Motor neuron (in vitro differentiated cells): ENCODE results near the gene OSBP2. TPM values are rescaled to one million over a fixed set of nuclear protein-coding genes. Genes with fewer than 3 reads are reported as not detected.
"Not testable (repeated sequence)": the region's sequence is repeated elsewhere in the genome, so short reads cannot be mapped to it uniquely, and the experiment has no call there.

ENCODE experiments used
- ATAC-seq, 8 experiments: fragments of 200-7000 bp; cut with Tn5 transposase; replicated peaks in 6 of 8; 2 replicates each; pipeline ENCODE4 v1.8.0; 2021; ENCODE audit warnings: mild to moderate bottlenecking in 8 of 8, moderate library complexity in 8 of 8
- H3K27ac ChIP-seq, 2 donors: fragments of 250-450 bp; sonication (Bioruptor Pico); 2 replicates each; pipeline ENCODE4 v1.9.0; 2021; ENCODE audit warnings: antibody characterized with exemption in 2 of 2, mild to moderate bottlenecking in 2 of 2, moderate library complexity in 1 of 2
- H3K4me1 ChIP-seq, 2 donors: fragments of 250-450 bp; sonication (Bioruptor Pico); replicated peaks in 1 of 2; 2 replicates each; pipeline ENCODE4 v1.6.1; 2021; ENCODE audit warnings: antibody characterized with exemption in 2 of 2, mild to moderate bottlenecking in 2 of 2, moderate library complexity in 1 of 2
- H3K4me3 ChIP-seq, 5 donors: fragments of 250-450 bp; sonication (Bioruptor Pico); 2 replicates each; pipeline ENCODE4 v1.9.0; 2021; ENCODE audit warnings: antibody characterized with exemption in 5 of 5, mild to moderate bottlenecking in 5 of 5, moderate library complexity in 4 of 5
- WGBS, 10 experiments: fragments of 450-650 bp; shearing (Covaris generic); methylation state at CpG; one replicate each; pipeline ENCODE4 v1.0.0; 2022; 5-methylcytosine and 5-hydroxymethylcytosine counted together
- in situ Hi-C, 9 experiments: fragments of 400-800 bp; cut with MboI; loops; one replicate each; pipeline ENCODE4 v1.15.0; 2021; ENCODE audit warnings: low sequenced_read_pairs in 9 of 9, low pct_unique_long_range_greater_than_20kb in 2 of 9; ENCODE audit not compliant: unreplicated experiment in 9 of 9
- total RNA-seq, 8 experiments: library from RNA; unstranded; fragments of 300-600 nt; gene quantifications; 2 replicates each; pipeline versions ENCODE4 v1.2.3 to v1.2.4, GENCODE V29; 2022

Gene OSBP2
- total RNA-seq, 8 experiments from 2014 or later = 0.63 to 16.6 (median 5.4) TPM

DNA sequence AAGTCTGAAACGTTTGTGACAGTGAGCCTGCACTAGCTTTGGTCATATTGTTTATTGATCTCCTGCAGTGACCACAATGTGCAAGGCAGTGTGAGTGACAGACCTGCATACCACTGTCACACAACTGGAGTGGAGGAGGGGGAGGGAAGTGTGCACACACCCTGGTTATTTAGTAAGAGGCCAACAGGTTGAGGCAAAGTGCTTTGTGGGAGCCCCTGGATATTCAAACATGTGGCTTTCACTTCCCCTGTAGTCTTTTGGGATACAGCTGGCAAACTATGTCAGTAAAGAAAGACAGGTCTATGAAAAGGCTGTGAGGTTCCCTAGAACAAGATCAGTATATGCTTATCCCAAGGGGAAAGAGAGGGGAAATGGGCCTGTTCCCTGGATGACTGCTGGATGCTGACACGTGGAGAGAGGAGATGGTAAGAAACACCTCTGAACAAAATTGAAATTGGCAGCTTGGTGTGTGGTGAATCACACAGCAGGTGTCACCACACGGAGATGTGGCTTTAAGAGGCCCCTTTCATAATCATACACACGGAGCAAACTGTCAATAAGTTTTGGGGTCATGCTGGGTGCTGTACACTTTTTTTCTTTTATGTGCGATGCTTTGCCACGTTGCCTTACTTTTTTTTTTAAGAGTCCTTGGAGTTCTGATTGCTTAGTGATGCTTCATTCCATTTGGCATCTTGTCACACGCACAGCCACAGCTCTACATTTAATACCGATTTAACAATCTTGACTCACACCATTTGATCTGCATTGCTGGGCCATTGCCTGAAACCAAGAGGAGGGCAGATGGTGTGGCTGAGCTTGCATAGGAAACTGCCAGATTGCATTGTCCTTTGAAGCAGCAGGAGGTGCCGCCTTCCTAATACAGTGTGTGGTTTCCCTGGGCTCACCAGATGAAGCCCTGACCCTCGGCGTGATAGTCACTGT, 11.3 kb downstream of the OSBP2 start:
- 0 to 63% (median 36%) methylated on average over 2 to 9 of the region's 11 CpGs; no CpG with 5 or more reads in 2 of the 10 experiments for WGBS, 10 experiments
- no peak overlapping the region for H3K27ac ChIP-seq
- peak; percentile 21 to 97 (median 75) for ATAC-seq
- no peak overlapping the region for H3K4me3 ChIP-seq
- H3K4me1 ChIP-seq = peaks cover 11 to 13% of the 10 kb centered on the region in 2 donors
- in situ Hi-C loops = no loop called here

DNA sequence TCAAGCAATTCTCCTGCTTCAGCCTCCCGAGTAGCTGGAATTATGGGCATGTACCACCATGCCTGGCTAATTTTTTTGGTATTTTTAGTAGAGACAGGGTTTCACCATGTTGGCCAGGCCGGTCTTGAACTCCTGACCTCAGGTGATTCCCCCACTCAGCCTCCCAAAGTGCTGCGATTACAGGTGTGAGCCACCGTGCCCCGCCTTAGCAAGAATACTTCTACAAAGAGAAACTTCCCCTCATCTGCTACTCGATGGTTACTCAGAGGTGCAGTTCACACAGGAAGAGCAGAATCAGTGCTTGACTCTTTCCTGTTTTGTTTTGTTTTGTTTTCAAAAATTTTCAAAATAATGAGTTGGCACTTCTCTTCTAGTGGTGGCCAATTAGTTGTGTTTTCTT, 15.3 kb downstream of the OSBP2 start:
- in situ Hi-C loops, H3K27ac ChIP-seq, ATAC-seq, H3K4me3 ChIP-seq: not testable (repeated sequence)
- H3K4me1 ChIP-seq = peaks cover 11 to 13% of the 10 kb centered on the region in 2 donors
- WGBS, 10 experiments = 67 to 100% (median 90%) methylated on average over 1 to 5 of the region's 6 CpGs; no CpG with 5 or more reads in 2 of the 10 experiments

DNA sequence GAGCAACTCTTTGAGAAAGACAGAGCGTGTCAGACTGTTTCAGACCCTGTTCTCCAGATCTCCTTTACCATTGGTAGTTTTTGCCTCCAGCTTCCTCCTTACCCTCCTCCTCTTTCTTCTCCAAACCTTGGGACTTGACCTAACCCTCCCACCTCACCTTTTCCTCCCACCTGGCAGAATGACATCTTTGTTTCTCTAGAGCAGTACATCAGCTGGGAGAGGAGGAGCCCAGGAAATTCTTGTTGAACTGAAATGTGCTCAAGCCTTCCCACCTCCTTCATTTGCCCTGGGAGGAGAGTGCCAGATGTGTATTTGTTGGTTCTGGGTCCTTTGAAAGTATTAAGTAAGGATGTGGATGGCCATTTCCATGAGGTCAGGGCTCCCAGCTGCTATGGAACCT, 17.4 kb downstream of the OSBP2 start:
- 17 to 100% (median 88%) methylated on average over 1 of the region's 1 CpG; no CpG with 5 or more reads in 7 of the 10 experiments for WGBS, 10 experiments
- Histone ChIP-seq H3K4me1 (no peaks in the 10 kb centered on the region), H3K4me3 (no peak overlapping the region), H3K27ac (no peak overlapping the region)
- ATAC-seq = no peak
- in situ Hi-C loops = no loop called here

DNA sequence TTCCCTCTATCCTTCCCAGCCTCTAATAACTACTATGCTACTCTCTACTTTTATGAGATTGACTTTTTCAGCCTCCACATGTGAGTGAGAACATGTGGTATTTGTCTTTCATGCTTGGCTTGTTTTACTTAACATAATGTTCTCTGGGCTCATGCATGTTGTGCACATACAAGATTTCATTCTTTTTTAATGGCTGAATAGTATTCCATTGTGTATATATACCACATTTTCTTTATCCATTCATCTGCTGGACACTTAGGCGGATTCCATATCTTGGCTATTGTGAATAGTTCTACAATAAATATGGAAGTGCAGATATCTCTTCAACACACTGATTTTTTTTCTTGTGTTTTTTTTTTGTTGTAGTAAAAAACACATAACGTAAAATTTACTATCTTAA, 19.4 kb downstream of the OSBP2 start:
- WGBS, 10 experiments = 60 to 100% (median 87%) methylated on average over 1 to 2 of the region's 2 CpGs
- in situ Hi-C loops = no loop called here
- no peak overlapping the region for H3K27ac ChIP-seq
- H3K4me3 ChIP-seq = no peak overlapping the region
- ATAC-seq = no peak
- H3K4me1 ChIP-seq = no peaks in the 10 kb centered on the region

DNA sequence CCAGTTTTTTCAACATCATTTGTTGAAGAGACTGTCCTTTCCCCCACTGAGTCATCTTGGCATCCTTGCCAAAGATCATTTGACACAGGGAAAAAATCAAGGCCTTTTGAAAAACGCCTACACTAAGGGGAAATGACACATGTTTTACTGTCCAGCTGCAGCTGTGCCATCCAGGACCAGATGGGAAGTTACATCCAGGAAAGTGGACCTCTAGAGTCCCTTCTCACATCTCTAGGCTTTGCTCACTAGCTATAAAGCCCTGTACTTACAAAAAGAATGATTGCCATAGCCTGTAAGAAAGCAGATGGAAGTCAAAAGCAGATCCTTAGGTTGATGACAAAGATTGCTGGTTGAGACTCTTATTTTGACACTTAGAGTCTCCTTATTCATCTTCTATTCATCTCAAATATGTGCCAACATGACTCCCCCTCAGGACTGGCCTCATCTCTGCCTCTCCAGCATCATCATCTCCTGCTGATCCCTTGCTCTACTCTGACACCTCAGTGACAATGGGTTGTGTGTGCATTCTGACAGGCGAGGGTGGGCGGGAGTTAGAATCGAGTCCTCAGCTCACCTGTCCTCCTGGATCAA, 22.8 kb downstream of the OSBP2 start:
- no peak overlapping the region for H3K4me3 ChIP-seq
- H3K27ac ChIP-seq = no peak overlapping the region
- 0 to 100% (median 36%) methylated on average over 1 to 4 of the region's 4 CpGs; no CpG with 5 or more reads in 6 of the 10 experiments for WGBS, 10 experiments
- no peaks in the 10 kb centered on the region for H3K4me1 ChIP-seq
- ATAC-seq = peak in 4 of 8 experiments; percentile 22 to 87 (median 52)
- in situ Hi-C loops = no loop called here

DNA sequence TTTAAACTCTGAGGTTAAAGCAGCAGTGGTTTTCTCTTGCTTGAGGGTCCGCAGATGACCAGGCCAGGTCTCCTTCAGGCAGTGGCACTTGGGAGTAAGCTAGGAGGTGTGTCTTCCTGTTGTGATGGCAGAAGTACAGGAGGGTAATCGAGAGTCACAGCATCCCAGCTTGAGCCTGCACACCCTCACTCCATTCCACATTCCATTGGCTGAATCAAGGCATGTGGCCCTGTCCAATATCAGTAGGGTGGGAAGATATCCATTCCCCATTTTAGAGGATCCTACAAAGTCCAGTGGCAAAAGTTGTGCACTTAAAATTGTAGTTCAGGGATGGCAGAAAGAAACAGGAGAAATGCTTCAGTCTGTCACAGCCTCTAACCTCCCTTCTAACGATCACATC, 23.3 kb downstream of the OSBP2 start:
- WGBS, 10 experiments = 40 to 81% (median 69%) methylated on average over 1 to 2 of the region's 3 CpGs; no CpG with 5 or more reads in 2 of the 10 experiments

DNA sequence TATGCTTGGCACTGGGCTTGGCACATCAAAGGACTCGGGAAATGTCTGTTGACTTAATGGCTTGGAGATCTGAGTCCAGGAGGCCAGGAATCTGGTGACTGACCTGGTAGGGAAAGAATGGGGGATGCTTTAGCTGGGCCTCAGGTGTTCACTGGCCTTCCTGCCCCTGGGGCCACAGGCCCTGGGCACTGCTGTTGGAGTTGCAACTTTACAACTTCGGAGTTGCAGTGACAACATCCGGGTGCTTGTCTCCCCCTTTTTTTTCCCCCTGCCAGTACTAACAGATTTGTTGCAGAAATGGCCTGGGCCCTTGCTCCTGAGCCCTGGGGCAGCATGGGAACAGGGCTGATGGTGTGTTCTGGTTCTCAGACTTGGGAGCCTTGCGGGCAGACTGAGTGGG, 23.8 kb downstream of the OSBP2 start:
- no peak for ATAC-seq
- in situ Hi-C loops = no loop called here
- Histone ChIP-seq H3K4me3 (no peak overlapping the region), H3K4me1 (no peaks in the 10 kb centered on the region), H3K27ac (no peak overlapping the region)
- WGBS, 10 experiments = 20 to 100% (median 82%) methylated on average over 1 to 4 of the region's 4 CpGs; no CpG with 5 or more reads in 2 of the 10 experiments

More for the DNA sequence above, 23.3 kb downstream of the OSBP2 start:
- Histone ChIP-seq H3K4me3 (no peak overlapping the region), H3K4me1 (no peaks in the 10 kb centered on the region), H3K27ac (no peak overlapping the region)
- in situ Hi-C loops = no loop called here
- peak in 1 of 8 experiments; percentile 13 for ATAC-seq

DNA sequence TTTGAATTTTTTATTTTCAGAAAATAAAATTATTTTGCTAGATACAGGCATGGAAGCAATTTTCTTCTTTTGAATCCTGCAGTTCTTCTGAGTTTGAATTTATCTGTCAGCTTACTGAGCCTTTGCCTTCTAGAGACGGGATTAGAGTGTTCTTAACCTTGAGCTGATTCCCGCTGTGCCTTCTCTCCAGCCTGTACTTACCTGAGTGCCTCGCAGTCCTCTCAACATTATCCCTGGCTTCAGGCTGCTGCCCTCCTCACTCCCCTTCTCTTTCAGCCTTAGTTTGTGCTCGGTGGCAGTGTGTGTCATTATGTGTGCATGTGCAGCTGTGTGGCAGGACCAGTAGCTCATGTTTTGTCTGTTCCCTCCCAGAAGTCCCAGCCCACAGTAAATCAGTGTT, 24.3 kb downstream of the OSBP2 start:
- no peak for ATAC-seq
- in situ Hi-C loops = no loop called here
- Histone ChIP-seq H3K27ac (no peak overlapping the region), H3K4me3 (no peak overlapping the region), H3K4me1 (no peaks in the 10 kb centered on the region)
- 57 to 100% (median 81%) methylated on average over 1 to 4 of the region's 4 CpGs; no CpG with 5 or more reads in 4 of the 10 experiments for WGBS, 10 experiments

DNA sequence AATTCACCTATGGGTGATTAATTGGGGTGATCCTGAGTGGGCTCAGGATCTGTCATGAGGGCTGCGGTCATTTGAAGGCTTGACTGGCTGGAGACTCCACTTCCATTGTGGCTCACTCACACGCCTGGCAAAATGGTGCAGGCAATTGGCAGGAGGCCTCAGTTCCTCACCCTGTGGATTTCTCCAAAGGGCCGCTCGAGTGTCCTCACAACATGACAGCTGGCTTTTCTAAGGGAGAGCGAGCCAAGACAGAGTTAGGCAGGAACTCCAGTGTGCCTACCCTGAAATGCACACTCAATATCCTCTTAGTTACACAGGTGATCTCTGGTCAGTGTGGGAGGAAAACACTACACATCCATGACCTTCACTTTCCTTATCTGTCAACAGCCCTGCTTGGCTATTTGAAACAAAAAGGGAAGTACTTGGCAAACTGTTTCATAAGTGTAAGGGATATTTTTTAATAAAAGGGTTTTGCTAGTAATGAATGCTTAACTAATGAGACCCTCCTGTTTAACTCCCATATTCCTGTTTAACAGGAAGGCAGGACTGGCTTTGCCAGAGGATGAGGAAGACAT, 25.7 kb downstream of the OSBP2 start:
- Histone ChIP-seq H3K4me1 (no peaks in the 10 kb centered on the region), H3K27ac (no peak overlapping the region), H3K4me3 (no peak overlapping the region)
- no peak for ATAC-seq
- 50 to 100% (median 73%) methylated on average over 1 to 3 of the region's 5 CpGs; no CpG with 5 or more reads in 2 of the 10 experiments for WGBS, 10 experiments
- in situ Hi-C loops = no loop called here

DNA sequence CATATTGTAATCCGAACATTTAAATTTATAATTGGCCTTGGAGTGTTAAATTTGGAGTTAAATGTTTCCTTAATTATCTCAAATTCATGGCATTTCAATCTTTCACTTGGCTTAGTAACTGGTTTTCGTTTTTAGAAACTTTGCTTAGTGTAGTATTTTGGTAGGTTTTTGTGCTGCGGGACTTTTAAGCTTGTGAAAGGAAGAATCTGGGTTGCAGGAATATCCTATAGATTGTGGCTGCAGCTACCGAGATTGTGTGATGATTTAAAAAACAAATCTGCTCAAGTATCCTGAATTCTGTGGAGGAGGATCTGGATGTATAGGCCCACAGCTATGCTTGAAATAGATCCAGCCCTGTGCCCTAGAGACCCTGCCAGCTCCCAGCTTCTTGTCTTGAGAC, 27.1 kb downstream of the OSBP2 start:
- no peaks in the 10 kb centered on the region for H3K4me1 ChIP-seq
- ATAC-seq = no peak
- 42 to 86% (median 77%) methylated on average over 1 to 4 of the region's 4 CpGs; no CpG with 5 or more reads in 2 of the 10 experiments for WGBS, 10 experiments
- no peak overlapping the region for H3K27ac ChIP-seq
- H3K4me3 ChIP-seq = no peak overlapping the region
- in situ Hi-C loops = no loop called here

DNA sequence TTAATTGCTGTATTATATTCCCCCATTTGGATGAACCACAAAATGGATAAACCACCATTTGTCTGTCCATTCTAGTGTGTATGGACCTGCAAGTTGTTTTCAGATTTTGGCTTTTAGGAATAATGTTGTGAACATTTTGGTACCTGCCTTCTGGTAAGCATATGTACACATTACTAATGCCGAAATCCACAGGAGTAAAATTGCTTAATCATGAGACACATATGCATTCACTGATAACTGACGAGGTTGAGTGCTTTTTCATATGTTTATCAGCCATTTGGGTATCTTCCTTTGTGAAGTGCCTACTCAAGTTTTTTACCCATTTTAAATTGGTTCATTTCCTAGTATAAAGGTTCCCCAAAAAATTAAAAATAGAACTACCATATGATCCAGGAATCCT, 34.2 kb downstream of the OSBP2 start:
- Histone ChIP-seq H3K4me3 (no peak overlapping the region), H3K27ac (no peak overlapping the region), H3K4me1 (no peaks in the 10 kb centered on the region)
- 33 to 90% (median 67%) methylated on average over 1 to 2 of the region's 2 CpGs; no CpG with 5 or more reads in 2 of the 10 experiments for WGBS, 10 experiments
- ATAC-seq = no peak
- in situ Hi-C loops = no loop called here

DNA sequence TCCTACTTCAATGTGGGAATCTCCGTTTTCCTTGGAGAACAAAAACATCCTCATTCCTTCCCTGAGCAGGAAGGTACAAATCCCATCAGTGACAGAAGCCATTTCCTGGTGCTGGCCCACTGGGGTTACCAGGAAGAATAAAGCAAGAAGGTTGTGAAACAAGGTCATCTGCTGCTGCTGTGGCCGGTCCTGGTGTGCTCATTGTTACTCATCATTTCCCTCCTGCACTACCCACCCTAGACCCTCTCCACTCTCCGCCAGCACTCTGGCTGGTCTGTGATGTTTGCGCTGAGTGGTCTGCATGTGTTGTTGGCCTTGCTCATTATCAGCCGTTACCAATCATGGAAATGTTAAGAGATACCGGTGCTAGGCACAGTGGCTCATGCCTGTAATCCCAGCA, 37.0 kb downstream of the OSBP2 start:
- Histone ChIP-seq H3K4me1 (no peaks in the 10 kb centered on the region), H3K4me3 (no peak overlapping the region), H3K27ac (no peak overlapping the region)
- WGBS, 10 experiments = 66 to 100% (median 98%) methylated on average over 1 to 5 of the region's 6 CpGs; no CpG with 5 or more reads in 1 of the 10 experiments
- ATAC-seq = no peak
- in situ Hi-C loops = no loop called here

DNA sequence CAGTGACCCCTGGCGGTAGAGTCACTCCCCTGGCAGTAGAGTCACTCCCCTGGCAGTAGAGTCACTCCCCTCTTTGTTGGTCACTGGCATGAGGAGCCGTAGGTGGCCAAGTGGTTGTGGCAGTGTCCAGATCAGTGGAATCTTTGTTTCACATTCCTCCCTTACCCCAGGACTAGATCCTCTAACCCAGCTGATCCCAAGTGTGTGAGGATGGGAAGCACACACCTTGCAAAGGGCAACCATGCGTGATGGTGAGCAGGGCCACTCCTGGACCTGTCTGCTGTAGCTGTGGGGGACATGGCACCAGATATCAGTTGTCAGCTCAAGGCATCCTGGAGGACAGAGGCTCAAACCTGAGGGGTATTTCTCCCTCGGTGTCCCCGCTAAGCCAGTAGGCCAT, 37.8 kb downstream of the OSBP2 start:
- 67 to 100% (median 90%) methylated on average over 1 to 3 of the region's 5 CpGs; no CpG with 5 or more reads in 5 of the 10 experiments for WGBS, 10 experiments
- ATAC-seq = no peak
- in situ Hi-C loops = no loop called here
- no peak overlapping the region for H3K4me3 ChIP-seq
- H3K4me1 ChIP-seq = no peaks in the 10 kb centered on the region
- H3K27ac ChIP-seq = no peak overlapping the region
